Measurements from ENCODE around the gene ACTRT2.

Gene ACTRT2

DNA sequence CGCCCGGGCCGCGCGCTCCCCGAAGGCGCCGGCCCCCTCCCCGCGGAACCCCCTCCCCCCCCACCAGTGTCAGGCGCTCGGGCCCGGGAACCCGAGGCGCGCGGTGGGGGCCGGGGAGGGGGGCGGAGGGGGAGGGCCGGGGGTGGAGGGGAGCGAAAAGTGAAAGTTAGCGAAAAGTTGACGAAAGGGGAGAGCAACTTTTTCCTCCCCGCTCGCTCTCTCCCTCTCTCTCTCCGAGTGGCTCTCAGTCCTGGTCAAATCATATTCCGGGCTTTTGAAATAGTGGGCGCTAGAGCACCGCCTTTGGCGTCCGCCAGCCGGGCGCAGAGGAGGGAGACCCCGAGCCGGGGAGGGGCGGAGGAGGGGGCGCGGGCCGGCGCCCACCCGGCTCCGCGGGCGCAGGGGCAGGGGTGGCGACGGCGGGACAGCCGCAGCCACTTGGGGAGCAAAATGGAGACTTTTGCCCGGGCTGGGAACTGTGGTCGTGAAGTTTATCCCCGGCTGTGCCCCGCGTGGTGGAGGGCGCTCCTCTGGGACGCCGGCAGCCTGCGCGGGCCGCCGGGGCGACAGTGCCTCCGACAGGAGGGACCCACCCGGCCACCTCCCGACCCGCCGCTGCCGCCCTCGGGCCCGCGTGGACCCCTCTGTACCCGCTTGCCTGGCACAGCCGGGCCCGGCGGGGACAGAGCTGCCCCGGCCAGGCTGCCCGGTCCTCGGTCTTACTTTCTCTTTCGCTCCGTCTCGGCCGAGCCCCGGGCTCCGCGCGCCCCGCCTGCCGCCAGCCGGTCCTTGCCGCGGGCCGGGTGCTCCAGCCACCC lies 48.4 kb downstream of the ACTRT2 start:
- DNase-seq (ENCODE audit: low read depth): no peak

DNA sequence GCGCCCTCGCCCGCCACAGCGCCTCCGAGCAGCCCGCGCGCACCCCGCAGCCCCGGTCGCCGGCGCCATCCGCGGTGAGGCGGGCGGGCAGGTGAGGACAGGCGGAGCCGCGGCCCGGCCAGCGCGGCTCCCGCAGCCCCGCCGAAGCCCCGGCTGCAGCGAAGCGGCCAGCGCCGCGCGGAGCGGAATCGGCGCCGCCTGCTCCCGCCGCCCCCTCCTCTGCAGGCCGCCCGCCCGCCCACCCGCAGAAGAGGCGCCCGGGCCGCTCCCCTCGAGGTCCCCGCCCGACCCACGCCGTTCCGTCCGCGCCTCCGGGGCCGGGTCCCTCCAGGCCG lies 49.0 kb downstream of the ACTRT2 start:
- DNase-seq (ENCODE audit: low read depth): no peak

DNA sequence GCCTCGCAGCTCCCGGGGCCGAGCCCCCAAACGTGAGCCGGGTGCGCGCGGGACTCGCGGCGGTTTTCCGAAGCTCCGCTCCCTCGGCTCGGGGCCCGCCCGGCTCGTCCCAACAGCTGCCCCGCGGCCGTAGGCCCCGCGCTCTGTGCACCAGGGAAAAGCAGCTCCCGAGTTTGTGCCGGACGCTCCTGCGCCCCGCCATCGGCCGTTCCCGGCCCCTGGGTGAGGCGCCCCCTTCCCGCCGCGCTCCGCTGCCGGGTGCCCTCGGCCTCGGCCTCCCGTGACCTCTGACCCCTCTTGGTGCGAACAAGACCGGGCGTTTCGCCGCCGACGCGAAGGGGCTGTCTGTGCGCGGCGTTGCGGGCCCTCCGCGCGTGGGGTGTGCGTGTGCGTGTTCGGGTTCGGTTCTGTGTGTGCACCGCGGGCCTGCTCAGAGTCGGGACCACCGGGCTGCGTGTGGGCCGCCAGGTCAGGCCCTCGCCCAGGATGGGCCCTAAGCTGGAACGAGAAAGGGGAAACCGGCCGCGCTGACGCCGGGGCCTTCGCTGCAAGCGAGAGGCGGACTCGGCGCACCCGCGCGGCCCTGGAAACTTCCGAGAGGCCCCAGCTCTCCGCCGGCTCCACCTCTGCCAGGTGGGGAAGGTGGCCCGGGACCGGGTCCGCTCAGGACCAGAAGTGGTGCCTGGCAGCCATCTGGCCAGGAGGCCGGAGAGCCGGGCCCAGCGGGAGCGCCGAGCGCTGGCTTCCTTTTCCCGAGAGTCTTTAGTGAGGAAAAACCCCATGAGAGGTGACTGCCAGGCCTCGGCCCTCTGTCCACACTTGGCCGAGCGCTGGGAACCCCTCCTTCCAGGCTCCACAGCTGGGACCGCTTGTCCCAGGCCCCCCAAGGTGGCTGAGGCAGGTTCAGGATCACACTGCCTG lies 49.6 kb downstream of the ACTRT2 start:
- no peak for DNase-seq (ENCODE audit: low read depth)

DNA sequence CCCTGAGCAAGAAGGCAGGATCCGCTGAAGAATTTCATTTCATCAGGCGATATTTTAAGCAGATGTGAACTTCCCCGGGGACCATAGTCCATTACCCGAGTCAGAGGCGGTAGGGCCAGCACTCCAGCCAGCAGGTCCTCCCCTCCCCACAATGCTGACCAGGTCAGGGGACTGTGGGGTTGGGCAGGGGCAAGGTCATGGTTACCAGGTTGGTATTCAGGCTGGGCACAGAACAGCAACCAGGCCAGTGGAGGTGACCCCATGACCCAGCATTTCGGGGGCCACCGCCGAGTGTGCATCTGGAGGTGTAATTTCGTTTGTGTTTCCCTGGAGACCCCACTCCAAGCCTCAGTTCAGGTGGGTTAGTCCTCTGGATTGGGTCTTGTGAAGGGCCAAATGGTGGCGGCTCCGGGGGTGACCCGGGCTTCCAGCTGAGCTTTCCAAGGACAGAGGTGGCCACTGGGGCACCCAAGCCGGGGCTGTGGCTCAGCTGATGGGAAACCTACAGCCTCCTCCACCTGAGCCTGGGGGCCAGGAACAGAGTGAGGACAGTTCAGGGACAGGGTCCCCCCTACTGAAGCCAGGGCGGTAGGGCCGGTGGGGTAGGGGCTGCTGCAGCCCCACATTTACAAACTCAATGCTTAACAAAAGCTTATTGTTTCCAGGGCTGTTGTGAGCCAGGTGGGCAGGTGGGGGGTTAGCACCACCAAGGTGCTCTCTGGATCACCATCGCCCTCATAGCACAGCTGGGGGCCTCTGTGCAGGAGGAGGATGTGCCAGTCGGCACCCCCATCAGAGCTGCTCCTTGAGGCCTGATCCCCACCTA lies 50.5 kb downstream of the ACTRT2 start:
- DNase-seq (ENCODE audit: low read depth): no peak

Data from activated T-helper 9 cell treated with anti-CD3 and anti-CD28 coated beads, Interleukin-2, amount 50 U/mL, for 16 hours (primary cell).